Stimulated activated CD8-positive, alpha-beta memory T cell treated with anti-CD3 and anti-CD28 coated beads, Interleukin-2, amount 100 ng/mL, for 1 hour (primary cell): ENCODE measurements around the gene ZEB2.

ENCODE experiments used
- DNase-seq, 2 donors: peaks; one replicate each; pipeline ENCODE4 v3.0.0-alpha.2; 2020; ENCODE audit warnings: low read depth in 2 of 2

ZEB2 gene

DNA sequence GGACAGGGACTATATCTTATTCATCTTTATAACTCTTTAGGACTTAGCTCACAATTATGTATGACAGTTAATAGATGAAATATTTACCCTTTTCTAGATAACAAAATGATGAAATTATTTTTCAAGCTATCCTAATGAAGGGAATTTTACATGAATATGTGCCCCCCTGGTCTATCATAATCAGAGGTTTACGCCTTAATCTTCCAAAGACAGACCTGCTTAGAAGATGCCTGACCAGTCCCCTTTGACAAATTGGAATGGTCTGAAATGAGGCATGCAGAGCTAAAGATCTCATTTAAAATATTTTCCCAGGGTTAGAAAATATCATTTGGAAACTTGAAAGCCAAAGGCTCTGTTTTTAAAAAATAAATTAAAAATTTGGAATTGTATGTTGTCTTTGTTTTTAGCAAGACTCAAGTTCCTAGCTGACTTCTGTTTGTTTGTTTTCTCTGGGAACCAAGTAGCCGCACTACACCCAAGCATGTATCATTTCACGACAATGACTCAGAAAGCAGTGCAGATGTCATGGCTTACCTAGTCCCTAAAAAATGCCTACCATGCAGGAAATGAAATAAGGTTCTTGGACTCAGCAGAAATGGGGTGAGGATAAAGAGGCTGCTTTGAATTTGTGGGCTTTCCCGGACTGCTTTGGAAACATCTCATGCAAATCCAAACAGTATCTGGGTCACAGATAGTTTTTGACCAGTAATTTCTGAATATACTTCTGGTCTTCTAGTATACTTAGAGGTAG lies 162.1 kb downstream of the ZEB2 start:
- DNase-seq = no peak

DNA sequence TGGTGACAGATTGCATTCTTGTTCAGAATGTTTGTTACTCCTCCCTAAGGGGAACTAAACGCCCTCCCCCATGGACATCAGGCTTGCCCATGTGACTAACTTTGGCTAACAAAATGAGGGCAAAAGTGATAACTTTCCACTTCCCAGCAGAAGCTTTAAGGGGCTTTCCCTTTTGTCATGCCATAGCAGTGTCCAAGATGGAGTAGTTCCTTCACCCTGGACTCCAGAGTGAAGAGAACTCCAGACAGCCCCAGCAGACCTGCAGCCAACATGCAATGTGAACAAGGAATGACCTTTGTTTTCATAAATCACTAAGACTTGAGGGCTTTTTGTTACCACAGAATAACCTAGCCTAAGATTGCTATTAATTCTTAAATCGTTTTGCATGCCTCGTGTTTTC lies 163.5 kb downstream of the ZEB2 start:
- no peak for DNase-seq

DNA sequence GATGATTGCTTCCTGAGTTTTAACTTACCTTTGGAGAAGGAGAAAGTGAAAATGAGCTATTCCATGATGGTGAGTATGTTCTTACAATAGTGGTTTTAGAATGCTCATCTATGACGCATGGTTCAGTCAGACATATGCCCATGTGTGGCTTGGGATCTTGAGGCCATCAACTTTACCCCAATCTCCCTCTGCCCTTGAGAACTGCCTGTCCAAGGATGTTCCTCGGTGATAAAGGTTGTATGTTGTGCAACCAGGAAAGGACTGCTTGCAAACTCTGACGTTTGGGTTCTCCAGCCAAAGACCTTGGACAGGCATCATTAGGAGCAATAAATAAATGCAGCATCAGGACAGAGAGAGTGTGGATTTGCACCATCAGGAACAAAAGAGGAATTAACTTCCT lies 165.0 kb downstream of the ZEB2 start:
- DNase-seq = no peak

DNA sequence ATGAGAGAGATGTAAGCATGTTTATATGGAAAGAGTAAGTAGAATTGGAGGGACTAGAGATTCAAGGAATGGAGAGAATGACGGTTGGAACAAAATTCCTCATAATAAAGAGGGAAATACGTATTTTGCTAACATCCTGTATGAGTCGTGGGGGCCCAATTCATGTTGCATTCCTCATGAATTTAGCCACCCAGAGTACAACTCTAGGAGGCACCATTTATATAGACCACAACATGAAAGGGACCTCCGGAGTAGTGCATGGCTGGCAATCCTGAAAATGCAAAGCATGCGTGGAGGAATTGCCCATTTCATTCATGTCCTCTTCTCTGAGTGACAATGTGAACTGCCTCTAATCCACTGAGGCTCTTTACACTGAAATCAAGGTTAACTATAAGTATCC lies 168.2 kb downstream of the ZEB2 start:
- no peak for DNase-seq

DNA sequence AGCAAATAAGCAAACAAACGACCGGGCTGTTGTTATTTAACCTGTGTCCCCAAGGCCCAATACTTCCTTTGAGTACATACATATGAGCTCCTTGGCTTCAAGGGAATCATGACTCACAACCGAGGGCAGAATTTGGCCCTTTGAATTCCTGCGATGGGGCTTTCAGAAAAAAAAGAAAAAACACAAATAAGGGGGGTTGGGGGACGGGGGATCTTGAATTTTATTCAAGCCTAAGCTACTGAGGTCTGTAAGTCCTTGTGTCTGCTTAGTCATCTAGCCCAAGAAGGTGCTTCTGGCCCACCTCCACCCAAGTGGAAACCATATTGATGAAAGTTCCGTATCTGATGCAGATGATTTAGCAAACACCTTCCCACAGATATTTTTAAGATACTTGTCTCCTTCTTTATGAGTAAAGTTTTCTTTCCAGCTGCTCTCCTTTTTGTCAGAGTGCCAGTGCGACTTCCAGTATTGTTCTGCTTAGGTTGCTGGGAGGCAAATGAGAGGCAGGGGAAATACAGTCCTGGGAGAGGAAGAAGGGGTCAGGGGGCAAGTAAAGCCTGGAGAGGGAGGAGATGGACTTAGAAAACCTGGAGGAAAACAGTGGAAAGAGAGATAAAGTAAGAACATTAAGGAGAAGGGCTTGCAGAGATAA lies 169.6 kb downstream of the ZEB2 start:
- no peak for DNase-seq

DNA sequence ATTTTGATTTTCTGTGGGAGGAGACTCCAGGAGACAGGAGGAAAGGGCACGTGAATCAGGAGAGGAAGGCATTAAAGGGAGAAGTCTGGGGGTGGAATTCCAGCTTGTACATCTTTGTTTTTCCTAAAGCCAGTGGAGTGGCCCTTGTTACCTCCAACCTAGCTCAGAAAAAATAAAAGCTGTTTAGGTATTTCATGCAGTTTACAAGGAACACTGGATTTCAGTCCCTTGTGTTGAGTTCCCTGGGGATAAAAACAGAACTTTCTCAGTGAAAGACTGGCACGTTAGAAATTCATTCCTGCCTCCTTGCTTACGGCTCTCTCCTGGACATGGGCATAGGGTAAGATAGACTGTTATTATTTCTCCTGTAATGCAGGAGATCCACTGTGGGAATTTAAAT lies 170.2 kb downstream of the ZEB2 start:
- DNase-seq = no peak

DNA sequence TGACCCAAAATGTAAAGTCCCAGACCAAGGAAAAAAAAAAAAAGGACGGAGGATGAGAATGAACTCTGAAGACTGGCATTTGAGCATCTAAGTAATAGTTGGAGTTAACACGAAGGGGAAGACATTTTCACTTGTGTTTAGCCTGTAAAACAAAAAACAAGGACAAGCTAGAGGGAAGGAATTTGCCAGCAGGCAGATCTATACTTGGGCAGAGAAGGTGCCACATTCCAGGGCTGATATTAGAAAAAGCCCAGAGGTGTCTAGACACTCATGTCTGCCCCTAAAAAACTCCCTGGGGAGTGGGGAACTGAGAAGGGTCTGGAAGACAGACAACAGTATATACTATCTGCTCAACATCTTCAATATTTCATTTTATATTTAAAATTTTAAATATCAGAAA lies 171.1 kb downstream of the ZEB2 start:
- DNase-seq = no peak

DNA sequence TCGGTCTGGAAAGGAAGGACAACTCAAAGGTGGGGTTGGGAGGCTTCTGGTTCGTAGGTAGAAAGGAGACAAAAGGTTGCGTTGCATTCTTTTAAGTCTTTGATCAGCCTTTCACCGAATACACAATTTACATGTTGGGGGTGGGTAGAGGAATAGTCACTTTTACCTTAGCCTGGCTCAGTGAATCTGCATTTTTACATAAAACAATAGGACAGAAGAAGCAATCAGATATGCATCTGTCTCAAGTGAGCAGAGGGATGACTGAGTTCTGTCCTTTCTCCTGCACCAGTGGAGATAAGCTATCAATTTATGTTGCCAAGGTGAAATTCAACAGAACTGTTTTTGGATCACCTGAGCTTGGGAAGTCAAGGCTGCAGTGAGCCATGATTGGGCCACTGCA lies 173.7 kb downstream of the ZEB2 start:
- DNase-seq = no peak

DNA sequence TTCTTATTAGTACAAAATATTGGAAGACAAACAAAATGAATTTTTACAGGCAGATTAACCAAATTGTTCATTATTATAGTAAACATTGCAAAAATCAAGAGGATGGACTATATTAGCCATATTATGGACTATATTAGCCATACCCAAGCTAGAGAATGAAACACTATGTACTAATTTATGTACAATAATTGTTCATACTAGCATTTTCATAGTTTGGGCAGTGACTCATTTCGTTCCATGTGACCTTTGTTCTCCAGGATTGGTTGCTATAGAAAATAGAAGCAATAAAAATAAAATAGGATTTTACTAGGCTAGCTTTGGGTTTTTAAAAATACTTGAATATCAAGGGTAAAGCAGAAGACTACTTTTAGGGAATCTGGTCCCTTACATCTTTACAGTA lies 176.8 kb downstream of the ZEB2 start:
- no peak for DNase-seq

DNA sequence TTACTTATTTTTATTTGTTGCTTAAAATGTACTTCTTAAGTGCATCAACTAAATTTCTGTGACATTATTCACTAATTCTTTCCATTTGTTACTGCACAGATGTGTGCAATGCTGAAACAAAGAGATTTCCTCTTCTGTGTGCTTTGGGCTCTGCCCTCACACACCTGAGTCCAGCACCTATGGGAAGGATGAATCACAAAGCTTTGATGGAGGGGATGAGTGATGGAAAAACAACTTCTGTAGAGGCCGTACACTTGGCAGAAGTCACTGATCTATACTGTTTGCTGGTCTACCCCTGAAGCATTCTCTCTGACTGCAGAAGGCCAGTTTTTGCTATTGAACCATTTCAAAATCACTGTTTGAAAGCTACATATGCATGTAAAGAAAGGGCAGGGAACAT lies 178.4 kb downstream of the ZEB2 start:
- DNase-seq = no peak

DNA sequence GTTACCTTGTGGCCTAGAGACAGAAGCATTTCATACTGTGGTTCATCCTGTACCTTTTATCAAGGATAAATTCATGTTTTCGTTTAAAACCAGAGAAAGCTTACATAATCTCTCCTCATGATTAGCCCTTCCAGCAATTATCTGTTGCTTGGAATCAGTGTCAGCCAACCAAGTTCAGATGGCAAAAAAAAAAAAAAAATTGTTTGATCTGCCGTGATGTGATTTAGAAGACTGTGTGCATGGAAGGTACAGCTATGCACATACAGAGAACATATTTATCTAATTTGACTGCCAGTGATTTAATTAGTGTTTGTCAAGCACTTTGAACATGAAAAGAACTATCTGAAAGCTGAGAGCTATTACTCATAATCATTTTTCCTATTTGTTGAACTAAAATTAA lies 180.9 kb downstream of the ZEB2 start:
- no peak for DNase-seq

DNA sequence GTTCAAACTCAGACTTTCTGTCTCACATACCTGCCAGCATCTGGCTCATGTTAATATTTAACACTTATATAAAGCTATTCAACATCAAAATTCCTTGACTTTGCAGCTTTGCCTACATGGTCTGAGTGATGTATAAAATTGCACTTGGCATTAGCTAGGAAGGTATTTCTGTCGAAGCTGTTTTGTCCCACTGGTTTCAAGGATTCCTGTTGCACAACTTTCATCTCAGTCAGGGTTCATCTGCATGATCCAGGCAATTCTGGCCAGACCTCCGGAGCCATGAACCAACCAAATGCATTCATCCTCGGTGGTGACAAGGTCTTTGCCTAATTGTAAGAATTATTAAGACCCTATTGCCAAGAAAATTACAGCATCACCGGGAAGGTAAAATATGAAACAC lies 185.4 kb downstream of the ZEB2 start:
- no peak for DNase-seq
